ENCODE data around the gene RTEL1. TPM values are rescaled to one million over a fixed set of nuclear protein-coding genes. Genes with fewer than 3 reads are reported as not detected.
A peak's percentile ranks its signal among the peaks of the same experiment; 100 is the strongest.
"Not testable (repeated sequence)": the region's sequence is repeated elsewhere in the genome, so short reads cannot be mapped to it uniquely, and the experiment has no call there.

RTEL1 gene
- total RNA-seq, 1 donor from 2014 or later: 16.6 TPM

DNA sequence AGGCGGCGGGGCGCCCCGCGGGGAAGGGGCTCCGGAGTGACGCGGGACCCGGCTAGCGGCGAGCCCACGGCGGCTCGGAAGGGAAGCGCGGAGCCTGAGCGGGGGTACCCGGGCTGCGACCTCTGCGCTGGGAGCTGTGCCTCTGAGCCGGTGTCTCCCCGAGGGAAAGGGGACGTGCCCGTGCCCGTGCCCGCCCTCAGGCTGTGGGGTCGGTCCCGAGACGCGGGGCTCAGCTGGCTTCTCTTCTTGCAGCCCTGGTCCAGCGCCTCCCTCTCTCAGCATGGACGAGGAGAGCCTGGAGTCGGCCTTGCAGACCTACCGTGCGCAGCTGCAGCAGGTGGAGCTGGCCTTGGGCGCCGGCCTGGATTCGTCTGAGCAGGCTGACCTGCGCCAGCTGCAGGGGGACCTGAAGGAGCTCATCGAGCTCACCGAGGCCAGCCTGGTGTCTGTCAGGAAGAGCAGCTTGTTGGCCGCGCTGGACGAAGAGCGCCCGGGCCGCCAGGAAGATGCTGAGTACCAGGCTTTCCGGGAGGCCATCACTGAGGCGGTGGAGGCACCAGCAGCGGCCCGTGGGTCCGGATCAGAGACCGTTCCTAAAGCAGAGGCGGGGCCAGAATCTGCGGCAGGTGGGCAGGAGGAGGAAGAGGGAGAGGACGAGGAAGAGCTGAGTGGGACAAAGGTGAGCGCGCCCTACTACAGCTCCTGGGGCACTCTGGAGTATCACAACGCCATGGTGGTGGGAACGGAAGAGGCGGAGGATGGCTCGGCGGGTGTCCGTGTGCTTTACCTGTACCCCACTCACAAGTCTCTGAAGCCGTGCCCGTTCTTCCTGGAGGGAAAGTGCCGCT lies 50.4 kb downstream of the RTEL1 start:
- DNase-seq (ENCODE audit: low read depth): no peak

DNA sequence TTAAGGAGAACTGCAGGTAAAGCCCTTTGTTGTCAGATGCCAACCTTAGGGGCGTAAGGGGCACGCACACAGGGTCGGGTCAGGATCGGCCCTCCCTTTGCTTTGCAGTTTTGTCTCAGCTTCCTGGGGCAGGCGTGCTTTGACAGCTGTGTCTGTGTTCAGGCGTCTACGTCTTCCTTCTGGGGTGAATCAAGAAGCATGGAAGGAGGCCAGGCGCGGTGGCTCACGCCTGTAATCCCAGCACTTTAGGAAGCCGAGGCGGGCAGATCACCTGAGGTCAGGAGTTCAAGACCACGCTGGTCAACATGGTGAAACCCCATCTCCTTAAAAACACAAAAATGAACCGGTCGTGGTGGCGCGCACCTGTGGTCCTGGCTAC lies 51.0 kb downstream of the RTEL1 start:
- DNase-seq (ENCODE audit: low read depth): no peak

DNA sequence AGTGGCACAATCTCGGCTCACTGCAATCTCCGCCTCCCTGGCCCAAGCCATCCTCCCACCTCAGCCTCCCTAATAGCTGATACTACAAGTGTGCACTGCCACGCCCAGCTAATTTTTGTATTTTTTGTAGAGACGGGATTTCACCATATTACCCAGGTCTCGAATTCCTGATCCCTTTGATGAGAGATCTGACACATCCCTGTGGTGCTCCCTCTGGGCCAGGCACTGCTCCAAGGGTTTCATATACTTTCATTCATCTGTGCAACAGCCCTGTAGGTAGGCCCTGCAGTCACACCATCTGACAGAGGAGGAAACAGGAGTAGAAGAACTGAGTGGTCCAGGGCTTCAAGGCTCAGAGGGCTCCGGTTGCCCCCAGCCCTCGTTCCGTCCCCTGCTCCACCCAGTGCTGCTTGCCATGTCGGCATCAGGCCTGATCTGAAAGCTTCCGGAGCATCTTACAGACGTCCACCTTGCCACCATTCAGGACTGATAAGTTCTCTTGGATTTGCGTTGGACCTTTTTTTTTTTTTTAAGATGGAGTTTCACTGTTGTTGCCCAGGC lies 53.1 kb downstream of the RTEL1 start:
- DNase-seq (ENCODE audit: low read depth): no peak

DNA sequence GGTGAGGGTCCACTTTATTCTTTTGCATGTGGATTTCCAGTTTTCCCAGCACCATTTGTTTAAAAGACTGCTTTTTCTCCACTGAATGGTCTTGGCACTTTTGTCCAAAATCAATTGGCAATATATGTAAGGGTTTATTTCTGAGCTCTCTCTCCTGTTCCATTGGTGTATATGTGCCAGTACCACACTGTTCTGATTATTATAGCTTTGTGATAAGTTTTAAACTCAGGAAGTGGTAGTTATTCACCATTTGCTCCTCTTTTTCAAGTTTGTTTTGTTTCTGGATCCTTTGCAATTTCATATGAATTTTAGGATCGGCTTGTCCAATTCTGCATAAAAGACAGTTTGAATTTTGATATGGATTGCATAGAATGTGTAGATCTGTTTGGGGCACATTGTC lies 54.1 kb downstream of the RTEL1 start:
- no peak for DNase-seq (ENCODE audit: low read depth)

DNA sequence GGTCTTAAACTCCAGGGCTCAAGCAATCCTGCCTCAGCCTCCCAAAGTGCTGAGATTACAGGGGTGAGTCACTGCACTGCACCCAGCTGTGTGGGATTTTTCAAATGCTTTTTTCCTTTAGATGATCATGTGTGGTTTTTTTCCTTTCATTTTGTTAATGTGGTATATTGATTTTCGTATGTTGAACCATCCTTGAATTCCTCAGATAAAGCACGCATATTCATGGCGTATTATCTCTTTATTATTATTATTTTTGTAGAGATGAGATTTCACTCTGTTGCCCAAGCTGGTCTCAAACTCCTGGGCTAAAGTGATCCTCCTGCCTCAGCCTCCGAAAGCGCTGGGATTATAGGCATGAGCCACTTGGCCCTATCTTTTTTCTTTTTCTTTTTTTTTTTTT lies 56.7 kb downstream of the RTEL1 start:
- no peak for DNase-seq (ENCODE audit: low read depth)

DNA sequence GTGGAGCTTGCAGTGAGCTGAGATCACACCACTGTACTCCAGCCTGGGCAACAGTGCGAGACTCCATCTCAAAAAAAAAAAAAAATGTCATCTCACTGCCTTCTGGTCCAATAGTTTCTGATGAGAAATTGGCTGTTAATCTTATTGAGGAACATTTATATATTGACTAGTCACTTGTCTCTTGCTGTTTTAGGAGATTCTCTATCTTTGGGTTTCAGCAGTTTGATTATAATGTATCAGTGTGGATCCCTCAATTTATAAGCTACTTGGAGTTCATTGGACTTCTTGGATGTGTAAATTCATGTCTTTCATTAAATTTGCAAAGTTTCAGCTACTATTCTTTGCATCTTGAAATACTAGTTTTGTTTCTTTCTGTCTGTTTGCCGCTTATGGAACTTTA lies 60.9 kb downstream of the RTEL1 start:
- DNase-seq (ENCODE audit: low read depth): no peak

DNA sequence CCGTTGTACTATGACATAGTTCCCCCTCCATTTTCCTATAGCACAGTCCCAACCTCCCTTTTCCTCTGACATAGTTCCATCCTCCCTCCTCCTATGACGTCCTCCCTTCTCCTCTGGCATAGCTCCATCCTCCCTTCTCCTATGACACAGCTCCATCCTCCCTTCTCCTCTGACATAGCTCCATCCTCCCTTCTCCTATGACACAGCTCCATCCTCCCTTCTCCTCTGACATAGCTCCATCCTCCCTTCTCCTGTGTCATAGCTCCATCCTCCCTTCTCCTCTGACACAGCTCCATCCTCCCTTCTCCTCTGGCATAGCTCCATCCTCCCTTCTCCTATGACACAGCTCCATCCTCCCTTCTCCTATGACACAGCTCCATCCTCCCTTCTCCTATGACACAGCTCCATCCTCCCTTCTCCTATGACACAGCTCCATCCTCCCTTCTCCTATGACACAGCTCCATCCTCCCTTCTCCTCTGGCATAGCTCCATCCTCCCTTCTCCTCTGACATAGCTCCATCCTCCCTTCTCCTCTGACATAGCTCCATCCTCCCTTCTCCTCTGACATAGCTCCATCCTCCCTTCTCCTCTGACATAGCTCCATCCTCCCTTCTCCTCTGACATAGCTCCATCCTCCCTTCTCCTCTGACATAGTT lies 65.0 kb downstream of the RTEL1 start:
- not testable (repeated sequence) for DNase-seq (ENCODE audit: low read depth)

DNA sequence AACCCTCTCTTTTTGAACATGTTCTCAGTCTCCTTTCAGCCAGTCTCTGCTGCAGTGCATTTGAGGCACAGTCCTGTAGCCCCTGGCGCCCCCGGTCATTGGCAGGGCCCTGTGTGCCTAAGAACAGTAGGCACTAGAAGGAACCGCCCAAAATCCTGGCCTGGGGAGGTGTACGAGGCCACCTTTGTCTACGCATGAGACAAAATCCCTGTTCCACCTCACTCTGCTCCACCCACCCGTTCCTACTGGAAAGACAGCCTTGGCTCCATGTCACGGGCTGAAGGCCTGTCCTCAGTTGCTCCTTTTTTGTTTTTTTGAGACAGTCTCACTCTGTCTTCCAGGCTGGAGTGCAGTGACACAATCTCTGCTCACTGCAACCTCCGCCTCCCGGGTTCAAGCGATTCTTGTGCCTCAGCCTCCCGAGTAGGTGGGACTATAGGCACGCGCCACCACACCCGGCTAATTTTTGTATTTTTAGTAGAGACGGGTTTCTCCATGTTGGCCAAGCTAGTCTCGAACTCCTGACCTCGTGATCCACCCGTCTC lies 72.1 kb downstream of the RTEL1 start:
- DNase-seq (ENCODE audit: low read depth): not testable (repeated sequence)

DNA sequence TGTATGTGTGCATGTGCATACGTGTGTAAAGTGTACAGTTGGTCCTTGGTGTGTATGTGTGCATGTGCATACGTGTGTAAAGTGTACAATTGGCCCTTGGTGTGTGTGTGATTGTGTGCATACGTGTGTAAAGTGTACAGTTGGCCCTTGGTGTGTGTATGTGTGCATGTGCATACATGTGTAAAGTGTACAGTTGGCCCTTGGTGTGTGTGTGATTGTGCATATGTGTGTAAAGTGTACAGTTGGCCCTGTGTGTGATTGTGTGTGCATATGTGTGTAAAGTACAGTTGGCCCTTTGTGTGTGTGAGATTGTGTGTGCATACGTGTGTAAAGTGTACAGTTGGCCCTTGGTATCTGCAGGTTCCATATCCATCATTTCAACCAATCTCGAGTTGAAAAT lies 73.3 kb downstream of the RTEL1 start:
- DNase-seq (ENCODE audit: low read depth): no peak

DNA sequence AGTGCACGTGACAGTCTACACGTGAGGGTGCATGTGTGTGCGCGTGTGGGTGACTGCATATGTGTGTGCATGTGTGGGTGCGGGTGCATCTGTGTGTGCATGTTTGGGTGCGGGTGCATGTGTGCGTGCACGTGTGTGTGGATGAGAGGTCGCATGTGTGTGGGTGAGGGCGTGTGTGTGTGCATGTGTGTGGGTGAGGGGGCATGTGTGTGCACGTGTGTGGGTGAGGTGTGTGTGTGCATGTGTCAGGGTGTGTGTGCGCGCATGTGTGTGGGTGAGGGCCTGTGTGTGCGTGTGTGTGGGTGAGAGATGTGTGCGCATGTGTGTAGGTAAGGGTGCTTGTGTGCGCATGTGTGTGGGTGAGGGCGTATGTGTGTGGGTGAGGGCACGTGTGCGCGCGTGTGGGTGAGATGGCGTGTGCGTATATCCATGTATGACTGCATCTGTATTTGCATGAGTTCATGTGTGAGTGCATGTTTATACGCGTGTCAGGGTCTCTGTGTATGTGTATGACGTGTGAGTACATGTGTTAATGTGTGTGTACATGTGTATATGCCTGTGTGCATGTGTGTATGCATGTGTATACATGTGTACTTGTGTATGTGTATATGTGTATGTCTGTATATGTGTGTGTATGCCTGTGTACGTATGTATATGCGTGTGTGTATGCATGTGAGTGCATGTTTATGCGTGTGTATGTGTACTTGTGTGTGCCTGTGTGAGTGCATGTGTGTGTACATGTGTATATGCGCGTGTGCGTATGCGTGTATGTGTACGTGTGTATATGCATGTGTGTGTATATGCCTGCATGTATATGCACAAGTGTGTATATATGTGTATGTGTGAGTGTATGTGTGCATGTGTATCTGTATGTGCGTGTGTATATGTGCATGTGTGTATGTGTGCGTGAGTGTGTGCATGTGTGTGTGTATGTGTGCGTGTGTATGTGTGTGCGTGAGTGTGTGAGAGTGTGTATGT lies 74.3 kb downstream of the RTEL1 start:
- no peak for DNase-seq (ENCODE audit: low read depth)

DNA sequence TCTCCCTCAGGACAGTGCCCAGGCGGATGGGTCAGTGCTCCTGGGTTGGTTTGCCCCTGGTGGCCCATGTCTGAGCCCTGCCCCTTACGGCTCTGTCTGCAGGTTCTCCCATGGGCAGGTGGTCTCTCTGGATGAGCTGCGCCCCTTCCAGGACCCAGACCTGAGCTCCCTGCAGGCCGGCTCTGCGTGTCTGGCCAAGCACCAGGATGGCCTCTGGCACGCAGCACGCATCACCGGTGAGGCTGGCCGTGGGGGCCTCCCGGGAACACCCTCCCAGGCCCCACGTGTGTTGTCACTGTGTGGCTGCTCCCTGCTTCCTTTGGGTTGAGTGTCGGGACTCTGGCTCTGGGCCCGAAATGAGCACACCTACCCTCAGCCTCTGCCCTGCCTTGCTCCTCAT lies 75.0 kb downstream of the RTEL1 start:
- DNase-seq (ENCODE audit: low read depth): no peak

DNA sequence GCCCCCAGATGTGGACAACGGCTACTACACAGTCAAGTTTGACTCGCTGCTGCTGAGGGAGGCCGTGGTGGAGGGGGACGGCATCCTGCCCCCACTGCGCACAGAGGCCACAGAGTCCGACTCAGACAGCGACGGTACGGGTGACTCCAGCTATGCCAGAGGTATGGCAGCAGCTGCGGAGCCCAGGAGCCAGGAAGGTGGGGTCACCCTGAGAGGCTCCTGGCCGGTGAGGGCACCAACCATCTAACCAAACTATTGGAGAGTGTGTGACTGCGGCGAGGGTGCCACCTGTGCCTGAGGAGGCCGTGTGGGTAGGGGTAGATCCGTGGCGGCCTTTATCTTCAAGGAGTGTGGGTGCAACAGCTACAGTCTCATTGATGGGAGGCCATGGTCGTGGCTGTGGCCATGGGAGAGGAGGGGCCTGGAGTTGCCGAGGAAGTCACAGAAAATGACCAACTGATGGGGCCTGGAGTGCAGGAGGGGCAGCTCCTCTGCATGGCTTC lies 75.5 kb downstream of the RTEL1 start:
- no peak for DNase-seq (ENCODE audit: low read depth)

DNA sequence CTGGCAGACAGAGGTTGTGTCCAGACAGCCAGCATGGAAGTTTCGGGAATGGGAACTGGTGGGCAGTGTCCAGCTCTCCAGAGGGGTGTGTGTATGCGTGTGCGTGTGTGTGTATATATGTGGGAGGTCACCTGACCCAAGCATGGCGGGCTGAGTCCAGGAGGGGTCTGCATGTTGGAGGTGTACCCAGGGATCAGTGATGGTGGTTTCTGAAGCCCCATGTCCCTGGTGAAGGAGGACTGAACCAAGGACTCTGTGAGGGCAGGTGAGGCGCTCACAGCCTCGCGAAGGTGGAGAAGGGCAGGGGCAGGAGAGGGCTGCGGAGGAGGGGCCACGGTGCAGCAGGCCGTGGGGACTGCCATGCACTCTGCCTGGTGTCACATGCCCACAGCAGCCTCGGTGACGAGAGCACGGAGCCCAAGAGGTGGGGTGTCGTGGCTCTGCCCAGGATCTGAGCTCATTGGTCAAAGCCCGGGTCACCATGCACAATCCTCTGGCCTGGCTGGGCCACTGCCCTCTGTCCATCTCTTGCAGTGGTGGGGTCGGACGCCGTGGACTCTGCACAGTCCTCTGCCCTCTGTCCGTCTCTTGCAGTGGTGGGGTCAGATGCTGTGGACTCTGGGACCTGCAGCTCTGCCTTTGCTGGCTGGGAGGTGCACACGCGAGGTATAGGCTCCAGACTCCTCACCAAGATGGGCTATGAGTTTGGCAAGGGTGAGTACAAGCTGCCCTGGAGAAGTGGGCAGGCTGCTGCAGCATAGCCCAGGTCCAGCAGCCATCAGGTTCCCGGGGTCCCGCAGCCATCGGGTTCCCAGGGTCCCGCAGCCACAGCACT lies 76.2 kb downstream of the RTEL1 start:
- DNase-seq (ENCODE audit: low read depth): no peak

DNA sequence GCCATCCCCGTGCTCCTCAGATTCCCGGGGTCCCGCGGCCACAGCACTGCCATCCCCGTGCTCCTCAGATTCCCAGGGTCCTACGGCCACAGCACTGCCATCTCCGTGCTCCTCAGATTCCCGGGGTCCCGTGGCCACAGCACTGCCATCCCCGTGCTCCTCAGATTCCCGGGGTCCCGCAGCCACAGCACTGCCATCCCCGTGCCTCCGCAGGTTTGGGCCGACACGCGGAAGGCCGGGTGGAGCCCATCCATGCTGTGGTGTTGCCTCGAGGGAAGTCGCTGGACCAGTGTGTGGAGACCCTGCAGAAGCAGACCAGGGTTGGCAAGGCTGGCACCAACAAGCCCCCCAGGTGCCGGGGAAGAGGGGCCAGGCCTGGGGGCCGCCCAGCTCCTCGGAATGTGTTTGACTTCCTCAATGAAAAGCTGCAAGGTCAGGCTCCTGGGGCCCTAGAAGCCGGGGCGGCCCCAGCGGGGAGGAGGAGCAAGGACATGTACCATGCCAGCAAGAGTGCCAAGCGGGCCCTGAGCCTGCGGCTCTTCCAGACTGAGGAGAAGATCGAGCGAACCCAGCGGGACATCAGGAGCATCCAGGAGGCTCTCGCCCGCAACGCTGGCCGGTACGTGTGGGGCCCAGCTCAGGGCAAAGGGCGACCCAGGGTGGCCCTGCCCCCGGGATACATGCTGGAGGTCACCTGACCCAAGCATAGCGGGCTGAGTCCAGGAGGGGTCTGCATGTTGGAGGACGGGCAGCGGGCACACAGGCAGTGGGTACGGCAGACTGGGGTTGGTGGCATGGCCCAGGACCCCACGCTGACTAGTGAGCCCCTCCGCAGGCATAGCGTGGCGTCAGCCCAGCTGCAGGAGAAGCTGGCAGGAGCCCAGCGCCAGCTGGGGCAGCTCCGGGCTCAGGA lies 77.1 kb downstream of the RTEL1 start:
- no peak for DNase-seq (ENCODE audit: low read depth)

DNA sequence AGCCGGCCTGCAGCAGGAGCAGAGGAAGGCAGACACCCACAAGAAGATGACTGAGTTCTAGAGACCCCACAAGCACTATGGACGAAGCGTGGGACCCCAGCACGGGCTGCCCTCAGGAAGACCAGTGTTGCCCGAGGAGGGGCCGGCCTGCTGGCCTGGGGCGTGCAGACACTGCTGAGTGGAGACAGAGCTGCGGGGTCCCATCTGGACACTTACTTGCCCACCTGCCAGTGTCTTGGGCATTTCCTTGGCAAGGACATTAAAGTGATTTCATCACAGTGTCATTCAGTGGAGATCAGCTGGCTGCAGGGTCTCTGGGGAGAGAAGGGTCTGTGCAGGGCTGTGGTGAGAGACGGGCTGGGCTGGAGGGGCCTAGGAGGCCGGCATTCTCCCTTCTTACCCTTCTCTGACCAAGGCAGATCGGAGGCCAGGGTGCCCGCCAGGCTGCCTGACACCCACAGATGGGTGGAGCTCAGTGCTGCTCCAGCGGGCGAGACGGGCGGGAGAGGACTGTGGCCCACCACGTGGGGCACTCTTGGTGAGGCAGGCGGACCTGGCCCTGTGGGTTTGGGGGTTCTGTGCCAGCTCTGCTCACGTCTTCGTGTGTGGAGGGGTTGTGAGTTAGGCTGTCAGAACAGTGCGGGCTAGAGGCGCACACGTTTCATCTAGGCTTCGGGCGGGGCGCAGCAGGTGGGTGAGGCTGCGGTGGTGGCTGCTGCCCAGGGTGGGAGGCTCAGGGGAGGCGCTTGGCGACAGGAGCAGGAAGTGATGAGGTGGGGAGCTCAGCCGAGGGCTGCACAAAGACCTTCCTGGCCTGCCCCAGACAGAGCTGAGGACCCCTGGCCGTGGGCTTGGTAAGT lies 78.0 kb downstream of the RTEL1 start, which contains the start of gene LIME1:
Gene LIME1 (plus strand): TSS at position 806 of the 860 bp plus-strand sequence. CDS start 886 bp downstream, outside the sequence.
- DNase-seq (ENCODE audit: low read depth): peak; percentile 13

DNA sequence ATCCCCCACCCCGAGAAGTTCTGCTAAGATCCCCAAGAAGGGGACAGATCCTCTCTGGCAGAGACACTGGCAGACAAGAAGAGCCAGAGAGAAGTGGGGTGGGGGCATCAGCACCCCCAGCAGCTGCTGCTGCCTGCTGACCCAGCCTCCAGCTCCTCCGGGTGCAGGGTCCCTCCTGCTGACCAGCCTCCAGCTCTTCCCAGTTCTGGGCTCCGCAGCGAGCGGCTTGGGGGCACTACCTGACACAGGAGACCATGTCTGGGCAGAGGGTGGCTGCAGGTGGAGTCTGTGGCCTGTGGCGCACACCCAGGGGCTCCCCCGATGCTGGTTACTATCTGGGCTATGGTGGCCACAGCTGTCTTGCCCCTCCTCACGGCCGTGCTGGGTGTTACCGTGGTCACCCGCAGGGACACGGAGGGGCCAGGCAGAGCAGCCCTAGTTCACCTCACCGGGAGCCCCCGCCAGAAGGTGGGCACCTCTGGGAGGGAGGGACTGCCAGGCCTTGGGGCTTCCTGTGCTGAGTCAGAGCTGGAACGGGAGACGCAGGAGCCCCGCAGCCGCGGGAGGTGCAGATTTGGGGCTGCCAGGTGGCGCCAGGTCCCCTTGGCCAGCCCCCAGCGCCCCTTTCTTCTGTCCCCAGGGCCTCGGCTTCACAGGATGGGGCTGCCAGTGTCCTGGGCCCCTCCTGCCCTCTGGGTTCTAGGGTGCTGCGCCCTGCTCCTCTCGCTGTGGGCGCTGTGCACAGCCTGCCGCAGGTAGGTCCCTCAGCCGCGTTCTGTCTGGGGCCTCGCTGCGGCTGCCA lies 79.0 kb downstream of the RTEL1 start:
- DNase-seq (ENCODE audit: low read depth): no peak

DNA sequence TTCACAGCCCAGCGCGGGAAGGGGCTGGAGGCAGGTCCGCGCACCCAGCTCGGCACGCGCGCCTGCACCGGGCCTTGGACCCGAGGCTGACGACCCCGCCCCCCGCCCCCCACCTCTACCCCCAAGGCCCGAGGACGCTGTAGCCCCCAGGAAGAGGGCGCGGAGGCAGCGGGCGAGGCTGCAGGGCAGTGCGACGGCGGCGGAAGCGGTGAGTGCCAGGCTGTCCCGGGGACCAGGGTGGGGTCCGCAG lies 79.5 kb downstream of the RTEL1 start:
- DNase-seq (ENCODE audit: low read depth): no peak

Data from myocyte (in vitro differentiated cells).